T47D (cell line): ENCODE measurements around the gene ZNF112.
A peak's percentile ranks its signal among the peaks of the same experiment; 100 is the strongest.

ENCODE experiments used
- DNase-seq, 2 experiments: peaks; one replicate each; pipeline versions ENCODE4 v3.0.0 to v3.0.0-alpha.2; 2011 to 2012; ENCODE audit warnings: low read depth in 1 of 2, low spot score in 1 of 2
- JUND ChIP-seq: IDR thresholded peaks from 2 replicates; pipeline ENCODE4 v1.6.1; 2012; ENCODE audit warnings: low read depth
- in situ Hi-C: cut with HindIII; loops from 2 replicates; pipeline ENCODE4 v1.10.0; 2016; ENCODE audit warnings: low sequenced_read_pairs, low pct_unique_long_range_greater_than_20kb

ZNF112 gene

GRCh38 chr19:44315883-44316282 is 40.6 kb downstream of the ZNF112 start:
- DNase-seq = no peak
- in situ Hi-C loops = no loop called here
- TF ChIP-seq JUND = no peak

DNA sequence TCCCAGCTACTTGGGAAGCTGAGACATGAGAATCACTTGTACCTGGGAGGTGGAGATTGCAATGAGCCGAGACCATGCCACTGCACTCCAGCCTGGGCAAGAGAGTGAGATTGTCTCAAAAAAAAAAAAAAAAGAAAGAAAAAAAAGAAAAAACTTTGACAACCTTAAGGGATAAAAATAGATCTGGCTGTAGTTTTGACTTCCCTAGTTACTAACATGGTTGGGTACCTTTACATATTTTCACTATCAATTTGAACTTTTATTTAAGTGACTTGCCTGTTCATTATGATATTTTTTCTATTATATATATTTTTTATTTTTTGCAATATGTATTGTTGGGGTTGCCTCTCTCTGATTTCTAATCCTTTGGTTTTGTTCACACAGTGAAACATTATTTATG is 43.2 kb downstream of the ZNF112 start:
- DNase-seq = no peak
- in situ Hi-C loops = no loop called here
- no peak for TF ChIP-seq JUND

DNA sequence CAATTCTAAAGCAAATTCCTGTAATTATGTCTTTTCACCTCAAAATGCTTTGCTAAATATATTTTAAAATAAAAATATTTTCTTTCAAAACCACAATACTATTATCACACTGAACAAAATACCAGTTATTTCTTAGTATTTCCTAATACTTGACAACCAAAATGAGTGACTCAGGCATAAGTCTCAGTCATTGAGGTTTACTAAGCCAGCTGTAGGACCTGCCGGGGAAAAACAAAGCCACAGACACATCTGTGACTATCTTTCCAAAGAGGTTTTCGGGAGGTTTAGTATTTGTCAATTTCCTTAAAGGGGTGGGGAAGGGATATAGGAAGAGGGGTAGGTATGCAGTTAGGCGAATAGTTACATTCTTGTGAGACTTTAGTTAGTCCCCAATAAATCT is 48.5 kb downstream of the ZNF112 start:
- in situ Hi-C loops = no loop called here
- no peak for TF ChIP-seq JUND
- DNase-seq = no peak

GRCh38 chr19:44306283-44306682 is 50.2 kb downstream of the ZNF112 start:
- TF ChIP-seq JUND = no peak
- no peak for DNase-seq
- in situ Hi-C loops = no loop called here

DNA sequence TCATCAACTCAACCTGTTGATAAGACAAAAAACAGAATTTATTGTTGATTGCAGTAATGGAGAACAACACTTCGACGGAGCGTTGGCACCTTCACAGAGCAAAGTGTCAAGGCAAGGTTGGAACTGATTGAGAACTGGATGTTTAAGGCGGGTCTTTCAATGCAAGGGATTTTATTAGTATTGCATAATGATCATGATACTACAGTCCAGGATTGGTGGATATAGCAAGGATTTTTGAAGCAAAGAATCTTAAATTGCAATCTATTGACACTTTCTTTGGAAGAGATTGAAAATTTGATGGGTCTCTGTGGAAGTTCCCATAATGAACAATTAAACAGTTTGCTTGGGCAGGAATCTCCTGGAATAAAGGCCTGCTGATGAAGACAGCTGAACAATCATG is 51.0 kb downstream of the ZNF112 start:
- TF ChIP-seq JUND = no peak
- in situ Hi-C loops = no loop called here

DNA sequence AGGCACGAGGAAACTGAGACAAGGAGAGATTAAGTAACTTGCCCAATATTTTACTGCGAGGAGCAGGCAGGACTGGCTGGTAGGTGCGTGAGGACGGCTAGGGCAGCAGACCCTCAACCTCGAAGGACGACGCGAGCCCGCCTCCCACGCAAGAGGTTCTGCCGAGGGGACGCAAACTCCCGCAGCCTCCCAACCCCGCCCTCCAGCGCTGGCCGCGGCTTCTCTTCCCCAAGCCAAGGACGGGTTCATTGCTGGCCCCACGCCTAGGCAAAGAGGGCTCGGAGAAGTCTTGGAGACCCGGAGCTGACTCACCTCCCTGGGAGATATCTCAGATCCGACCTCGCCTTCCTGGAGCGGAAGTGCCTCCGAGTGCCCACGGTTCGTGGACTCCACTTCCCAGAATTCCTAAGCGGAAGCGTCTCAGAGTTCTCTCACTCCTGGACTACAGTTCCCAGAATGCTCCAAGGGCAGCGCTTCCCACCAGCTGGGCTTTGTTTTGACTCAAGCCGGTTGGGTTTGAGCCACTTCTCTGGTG is 51.8 kb downstream of the ZNF112 start, which contains the start of gene ZNF235:
Gene ZNF235 (minus strand): TSS at position 367 of the 535 bp plus-strand sequence. CDS start 1,621 bp downstream, outside the sequence.
- TF ChIP-seq JUND = no peak
- peak; percentile 81 to 91 for DNase-seq
- in situ Hi-C loops = no loop called here

More for the DNA sequence above, 51.0 kb downstream of the ZNF112 start:
- no peak for DNase-seq

GRCh38 chr19:44303976-44304568 is 52.4 kb downstream of the ZNF112 start:
- TF ChIP-seq JUND = no peak
- in situ Hi-C loops = no loop called here

DNA sequence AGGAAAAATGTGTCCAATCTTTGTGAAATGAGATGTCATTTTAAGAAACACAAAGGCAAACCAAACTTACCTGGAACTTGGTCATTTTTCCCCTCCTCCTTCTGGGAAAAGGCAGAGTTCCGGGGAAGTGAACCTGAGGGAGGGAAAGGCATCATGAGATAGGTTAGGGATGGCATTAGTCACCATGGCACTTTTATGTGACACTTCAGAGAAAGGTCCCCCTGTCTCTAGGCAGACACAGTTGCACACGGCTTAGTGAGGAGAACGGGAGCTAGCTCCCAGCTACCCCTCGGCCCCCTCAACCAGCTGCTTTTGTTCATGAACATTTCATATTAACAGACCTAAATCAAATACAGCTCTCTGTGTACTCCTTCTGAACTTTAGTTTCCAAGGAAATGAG is 53.2 kb downstream of the ZNF112 start:
- no peak for DNase-seq
- TF ChIP-seq JUND = no peak
- in situ Hi-C loops = no loop called here

More at GRCh38 chr19:44303976-44304568, 52.4 kb downstream of the ZNF112 start:
- peak in 1 of 2 experiments; percentile 6 for DNase-seq

DNA sequence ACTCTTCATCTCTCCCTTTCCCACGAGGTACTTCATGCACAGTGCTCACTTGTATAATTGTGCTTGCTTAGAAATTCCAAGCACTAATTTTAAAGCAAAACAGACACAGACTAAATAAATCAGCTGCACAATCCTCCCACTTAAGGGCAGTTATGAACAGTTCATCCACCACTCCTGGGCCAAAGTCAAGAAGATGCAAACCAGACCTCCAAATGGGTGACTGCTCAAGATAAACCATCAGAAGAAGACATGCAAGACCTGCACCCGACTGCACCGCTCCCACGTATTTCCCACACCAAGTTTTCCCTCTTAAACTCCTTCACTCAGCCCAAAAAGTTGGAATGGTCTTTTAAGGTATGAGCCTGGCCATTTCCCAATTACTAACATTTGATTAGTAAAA is 71.5 kb downstream of the ZNF112 start:
- no peak for DNase-seq
- in situ Hi-C loops = no loop called here
- TF ChIP-seq JUND = no peak

GRCh38 chr19:44282846-44283245 is 73.6 kb downstream of the ZNF112 start:
- DNase-seq = no peak
- in situ Hi-C loops = no loop called here
- no peak for TF ChIP-seq JUND

DNA sequence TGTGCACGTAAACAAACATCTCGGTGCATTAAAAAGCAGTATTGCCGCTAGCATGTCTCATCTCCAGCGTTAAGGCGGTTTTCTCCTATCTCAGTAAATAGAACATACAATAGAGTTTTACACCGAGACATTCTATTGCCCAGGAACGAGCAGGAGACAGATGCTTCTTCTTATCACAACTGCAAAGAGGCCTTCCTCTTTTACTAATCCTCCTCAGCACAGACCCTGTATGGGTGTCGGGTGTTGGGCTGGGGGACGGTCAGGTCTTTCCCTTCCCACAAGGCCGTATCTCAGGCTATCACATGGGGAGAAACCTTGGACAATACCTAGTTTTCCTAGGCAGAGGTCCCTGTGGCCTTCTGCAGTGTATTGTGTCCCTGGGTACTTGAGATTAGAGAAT is 75.6 kb downstream of the ZNF112 start:
- TF ChIP-seq JUND = no peak
- in situ Hi-C loops = no loop called here
- DNase-seq = no peak

DNA sequence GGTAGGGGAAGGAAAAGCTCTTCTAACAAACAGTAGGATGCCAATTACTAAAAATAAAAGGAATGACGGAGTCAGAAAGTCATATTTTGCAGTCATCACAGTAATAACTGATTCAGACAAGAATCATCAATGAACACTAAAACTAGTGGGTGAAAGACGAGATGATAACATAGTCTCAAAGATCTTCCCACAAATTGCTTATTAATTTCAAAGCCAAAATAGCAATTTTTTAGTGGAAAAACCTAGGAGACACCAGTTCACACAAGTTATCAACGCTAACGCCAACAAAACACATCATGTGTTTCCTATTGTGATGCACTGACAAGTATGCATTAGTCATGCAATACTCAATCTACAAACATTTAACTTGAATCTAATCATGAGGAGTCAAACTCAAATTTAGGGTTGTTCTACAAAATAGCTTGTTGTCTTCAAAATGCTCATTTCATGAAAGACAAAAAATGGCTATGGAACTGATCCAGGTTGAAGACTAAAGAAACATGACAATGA is 78.2 kb downstream of the ZNF112 start:
- DNase-seq = no peak
- TF ChIP-seq JUND = no peak
- in situ Hi-C loops = no loop called here

GRCh38 chr19:44277331-44277730 is 79.1 kb downstream of the ZNF112 start:
- no peak for TF ChIP-seq JUND
- DNase-seq = no peak
- in situ Hi-C loops = no loop called here
